K562 (cell line): ENCODE data around the gene ZFP92. TPM values are rescaled to one million over a fixed set of nuclear protein-coding genes. Genes with fewer than 3 reads are reported as not detected.

Experiments
- AFF4 ChIP-seq: sonication (generic); formaldehyde crosslinking; IDR thresholded peaks from 2 replicates; pipeline ENCODE4 v1.8.0; 2023; ENCODE audit warnings: mild to moderate bottlenecking, missing genetic modification reagents
- ATF3 ChIP-seq, 2 experiments: fragments of 450-650 bp in 1 of 2; sonication (generic) in 1 of 2; formaldehyde crosslinking in 1 of 2; IDR thresholded peaks in 1 of 2; conservative IDR thresholded peaks in 1 of 2; 2 replicates each; pipeline versions ENCODE4 v1.6.1 to v1.8.1; 2016 to 2023; ENCODE audit warnings: mild to moderate bottlenecking in 2 of 2, moderate library complexity in 2 of 2, inconsistent platforms in 1 of 2, missing genetic modification reagents in 1 of 2
- BHLHE40 ChIP-seq: IDR thresholded peaks from 2 replicates; pipeline ENCODE4 v1.6.1; 2011; ENCODE audit warnings: low read length, improper control_type of control experiment
- HLTF ChIP-seq: fragments of 450-650 bp; IDR thresholded peaks from 2 replicates; pipeline ENCODE4 v1.6.1; 2016
- MAFF ChIP-seq: IDR thresholded peaks from 2 replicates; pipeline ENCODE4 v1.6.1; 2012; ENCODE audit warnings: low read length, improper control_type of control experiment
- MCM7 ChIP-seq, 2 experiments: fragments of 450-650 bp; IDR thresholded peaks; 2 replicates each; pipeline ENCODE4 v1.6.1; 2016 to 2018
- MEIS2 ChIP-seq: fragments of 450-650 bp; IDR thresholded peaks from 2 replicates; pipeline ENCODE4 v1.6.1; 2014; ENCODE audit warnings: mild to moderate bottlenecking; ENCODE audit not compliant: partially characterized antibody
- NR2C1 ChIP-seq, 2 experiments: fragments of 450-650 bp; IDR thresholded peaks; 2 replicates each; pipeline ENCODE4 v1.6.1; 2017; ENCODE audit warnings: mild to moderate bottlenecking in 2 of 2, antibody characterized with exemption in 1 of 2, inconsistent platforms in 1 of 2, missing compliant biosample characterization in 1 of 2, missing genetic modification characterization in 1 of 2
- SPI1 ChIP-seq: IDR thresholded peaks from 2 replicates; pipeline ENCODE4 v1.6.1; 2011; ENCODE audit warnings: low read depth, low read length, control low read depth, borderline replicate concordance
- SRSF9 ChIP-seq: fragments of 200-400 bp; formaldehyde crosslinking; IDR thresholded peaks from 2 replicates; pipeline ENCODE4 v1.6.1; 2017; ENCODE audit warnings: low read depth, low read length, borderline replicate concordance
- TCF7 ChIP-seq: sonication (generic); IDR thresholded peaks from 2 replicates; pipeline ENCODE4 v1.6.1; 2016; ENCODE audit warnings: antibody characterized with exemption, borderline replicate concordance
- ZFP1 ChIP-seq: fragments of 450-650 bp; formaldehyde crosslinking; IDR thresholded peaks from 2 replicates; pipeline ENCODE4 v1.4.0; 2020; ENCODE audit warnings: mild to moderate bottlenecking, mixed read lengths
- ZNF282 ChIP-seq: sonication (generic); formaldehyde crosslinking; IDR thresholded peaks from 2 replicates; pipeline ENCODE4 v1.8.1; 2023; ENCODE audit warnings: missing genetic modification reagents
- ZNF609 ChIP-seq: sonication (generic); formaldehyde crosslinking; IDR thresholded peaks from 2 replicates; pipeline ENCODE4 v1.8.1; 2023; ENCODE audit warnings: missing genetic modification reagents, mild to moderate bottlenecking, borderline replicate concordance
- ZZZ3 ChIP-seq: fragments of 450-650 bp; IDR thresholded peaks from 2 replicates; pipeline ENCODE4 v1.6.1; 2016; ENCODE audit warnings: antibody characterized with exemption, mild to moderate bottlenecking, moderate library complexity
- polyA plus RNA-seq, 8 experiments: library from polyadenylated mRNA; depleted of rRNA in 4 of 8; stranded (reverse) in 5 of 8; unstranded in 3 of 8; fragments of >200 nt; fragmentation: Nextera tagmentation in 2 of 8; fragmentation: Illumina TruSeq in 1 of 8; extraction: Ambion mirVana in 2 of 8; extraction: Trizol in 1 of 8; gene quantifications; 2 replicates each; pipeline versions ENCODE4 v1.2.1 to v1.2.3, GENCODE V29; 2011 to 2014; ENCODE audit warnings: inconsistent platforms in 1 of 8, missing spikeins in 1 of 8
- total RNA-seq, 7 experiments: library from RNA; depleted of rRNA in 6 of 7; stranded (reverse); fragments of >200 nt in 6 of 7; fragmentation: Illumina TruSeq in 2 of 7; extraction: Trizol in 2 of 7; gene quantifications; 2 replicates each; pipeline versions ENCODE4 v1.2.1 to v1.2.3, GENCODE V29; 2011 to 2021; ENCODE audit warnings: low replicate concordance in 1 of 7
- TF ChIP-seq, protein P1 (sequence below): fragments of 450-650 bp; conservative IDR thresholded peaks from 2 replicates; pipeline ENCODE4 v1.6.1; 2016; ENCODE audit warnings: missing genetic modification characterization, low read depth, mild to moderate bottlenecking, control low read depth, missing compliant biosample characterization

The ZFP92 gene
- total and polyA plus RNA-seq, 9 of the 15 experiments (the other 6 are each of a cell fraction or from before 2014, with no cell fraction given), result 0.32 to 3.3 (median 1.8) TPM

DNA sequence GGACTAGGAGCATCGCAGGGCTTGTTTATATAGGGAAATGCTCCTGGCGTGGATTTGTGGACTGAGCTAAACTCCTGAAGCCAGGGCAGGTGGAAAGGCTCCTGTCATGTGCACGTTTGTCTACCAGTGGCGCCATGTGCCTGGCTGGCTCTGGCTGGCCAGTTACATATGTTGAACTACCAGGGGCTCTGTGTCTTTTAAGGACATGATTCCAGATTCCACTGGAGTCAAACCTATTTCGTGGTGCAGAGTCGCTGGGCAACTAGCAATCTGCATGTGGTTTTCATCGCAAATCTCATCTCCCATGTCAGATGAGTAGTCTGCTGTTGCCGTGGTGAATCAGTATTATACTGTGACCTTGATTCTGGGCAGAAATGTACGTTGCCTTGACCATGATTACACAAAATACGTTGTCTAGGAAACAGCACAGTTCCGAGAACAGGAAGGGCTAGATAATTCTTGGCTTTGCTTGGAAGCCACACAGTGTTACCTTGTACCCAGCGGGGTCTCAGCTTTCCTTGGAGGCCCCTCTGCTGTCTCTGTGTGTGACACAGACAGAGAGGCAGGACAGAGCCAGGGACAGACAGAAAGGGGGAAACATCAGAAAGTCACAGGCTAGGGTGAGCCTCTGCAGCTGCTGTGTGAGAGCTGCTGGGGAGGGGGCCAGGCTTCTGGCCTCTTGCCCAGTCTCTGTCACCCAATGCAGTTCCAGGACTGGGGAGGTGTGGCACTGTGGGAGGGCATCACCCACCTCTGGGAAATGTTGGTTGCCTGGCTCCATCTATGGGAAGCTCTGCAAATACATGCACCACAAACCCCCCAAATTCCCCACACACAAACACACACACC, 29.4 kb upstream of the ZFP92 start (continued):
- TF ChIP-seq AFF4 (CRISPR knock-in tag) (no peak), SRSF9 (no peak), TCF7 (no peak), SPI1 (no peak), ZNF282 (no peak), MAFF (peak; percentile 4; the same call in 1 of the 2 replicates), BHLHE40 (no peak), MEIS2 (peak; percentile 21), ZNF609 (no peak), ZFP1 (CRISPR knock-in tag) (no peak), MCM7 (IDR thresholded peaks at IDR 0.05) (no peak), NR2C1 (IDR thresholded peaks at IDR 0.05) (no peak), NR2C1 (tag; IDR thresholded peaks at IDR 0.05) (peak; percentile 20; the same call in 1 of the 2 replicates), ZZZ3 (no peak), HLTF (no peak), ATF3 (IDR thresholded peaks at IDR 0.05) (peak; percentile 24; the same call in 1 of the 2 replicates), ATF3 (CRISPR knock-in tag; conservative IDR thresholded peaks at IDR 0.05) (no peak)
- TF ChIP-seq, protein P1, sequence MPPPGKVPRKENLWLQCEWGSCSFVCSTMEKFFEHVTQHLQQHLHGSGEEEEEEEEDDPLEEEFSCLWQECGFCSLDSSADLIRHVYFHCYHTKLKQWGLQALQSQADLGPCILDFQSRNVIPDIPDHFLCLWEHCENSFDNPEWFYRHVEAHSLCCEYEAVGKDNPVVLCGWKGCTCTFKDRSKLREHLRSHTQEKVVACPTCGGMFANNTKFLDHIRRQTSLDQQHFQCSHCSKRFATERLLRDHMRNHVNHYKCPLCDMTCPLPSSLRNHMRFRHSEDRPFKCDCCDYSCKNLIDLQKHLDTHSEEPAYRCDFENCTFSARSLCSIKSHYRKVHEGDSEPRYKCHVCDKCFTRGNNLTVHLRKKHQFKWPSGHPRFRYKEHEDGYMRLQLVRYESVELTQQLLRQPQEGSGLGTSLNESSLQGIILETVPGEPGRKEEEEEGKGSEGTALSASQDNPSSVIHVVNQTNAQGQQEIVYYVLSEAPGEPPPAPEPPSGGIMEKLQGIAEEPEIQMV (tag), result no peak
